ENCODE data around the gene TBC1D14. TPM values are rescaled to one million over a fixed set of nuclear protein-coding genes. Genes with fewer than 3 reads are reported as not detected.

Gene TBC1D14
- total RNA-seq, 1 experiment from 2014 or later, result 50.2 TPM

DNA sequence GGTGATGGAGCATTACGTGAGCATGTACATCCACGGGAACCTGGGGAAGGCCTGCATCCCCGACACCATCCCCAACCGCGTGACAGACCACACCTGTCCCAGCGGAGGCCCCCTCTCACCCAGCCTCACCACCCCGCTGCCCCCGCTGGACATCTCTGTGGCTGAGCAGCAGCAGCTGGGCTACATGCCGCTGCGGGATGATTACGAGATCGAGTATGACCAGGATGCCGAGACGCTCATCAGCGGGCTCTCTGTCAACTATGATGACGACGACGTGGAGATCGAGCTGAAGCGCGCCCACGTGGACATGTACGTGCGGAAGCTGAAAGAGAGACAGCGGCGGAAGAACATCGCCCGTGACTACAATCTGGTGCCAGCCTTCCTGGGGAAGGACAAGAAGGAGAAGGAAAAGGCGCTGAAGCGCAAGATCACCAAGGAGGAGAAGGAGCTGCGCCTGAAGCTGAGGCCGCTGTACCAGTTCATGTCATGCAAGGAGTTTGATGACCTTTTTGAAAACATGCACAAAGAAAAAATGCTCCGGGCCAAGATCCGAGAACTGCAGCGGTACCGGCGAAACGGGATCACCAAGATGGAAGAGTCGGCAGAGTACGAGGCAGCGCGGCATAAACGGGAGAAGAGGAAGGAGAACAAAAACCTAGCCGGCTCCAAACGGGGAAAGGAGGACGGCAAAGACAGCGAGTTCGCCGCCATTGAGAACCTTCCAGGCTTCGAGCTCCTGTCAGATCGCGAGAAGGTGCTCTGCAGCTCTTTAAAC is 144.7 kb downstream of the TBC1D14 start:
- Histone ChIP-seq H2BK15ac (ENCODE audit: low read depth, low read length) (no peak overlapping the region), H3K14ac (ENCODE audit: insufficient read depth, low read length) (no peak overlapping the region), H2BK20ac (ENCODE audit: low read depth, low read length, poor library complexity, severe bottlenecking) (no peak overlapping the region), H4K5ac (ENCODE audit: insufficient read length, low read depth, low read length) (no peak overlapping the region), H3K23ac (ENCODE audit: insufficient read length, low read depth, low read length) (no peak overlapping the region), H2BK5ac (ENCODE audit: insufficient read length, low read length) (no peak overlapping the region), H4K91ac (ENCODE audit: insufficient read length, low read depth, low read length) (no peak overlapping the region), H3K27ac (ENCODE audit: insufficient read length, low read depth, low read length) (no peak overlapping the region), H3K4ac (ENCODE audit: low read depth, low read length) (no peak overlapping the region), H2AFZ (ENCODE audit: low read length) (no peak overlapping the region), H3K27me3 (ENCODE audit: insufficient read depth, low read length) (no peaks in the 10 kb centered on the region), H2BK120ac (ENCODE audit: low read depth, low read length, poor library complexity, severe bottlenecking) (no peak overlapping the region), H3K4me1 (ENCODE audit: insufficient read depth, low read length) (no peaks in the 10 kb centered on the region), H3K56ac (ENCODE audit: insufficient read length, low read depth, low read length) (no peak overlapping the region), H3K4me2 (ENCODE audit: insufficient read depth, insufficient read length, low read length) (no peak overlapping the region), H3K79me1 (ENCODE audit: insufficient read depth, low read depth, low read length, poor library complexity, severe bottlenecking) (no peaks in the 10 kb centered on the region), H3K23me2 (ENCODE audit: insufficient read length, low read depth, low read length, poor library complexity, severe bottlenecking) (no peaks in the 10 kb centered on the region), H3K9me3 (ENCODE audit: control insufficient read depth, low read depth, low read length) (no peaks in the 10 kb centered on the region), H4K20me1 (ENCODE audit: control insufficient read depth, insufficient read depth, insufficient read length) (no peaks in the 10 kb centered on the region), H3K79me2 (ENCODE audit: insufficient read depth, low read length) (no peaks in the 10 kb centered on the region), H2BK12ac (ENCODE audit: insufficient read length, low read depth, low read length) (no peak overlapping the region), H2AK5ac (ENCODE audit: insufficient read length, low read length) (no peak overlapping the region), H4K8ac (replicated peaks; ENCODE audit: insufficient read length, low read depth, low read length) (no peak overlapping the region), H3K9ac (ENCODE audit: extremely low read depth, insufficient read length, low read length) (no peak overlapping the region), H3K18ac (ENCODE audit: insufficient read length, low read depth, low read length) (no peak overlapping the region), H3T11ph (ENCODE audit: low read length) (no peak overlapping the region)
- Mint-ChIP-seq H3K36me3 (ENCODE audit: insufficient read depth in 1 of 3, low read depth in 3 of 3) (peaks cover 6 to 30% (median 27%) of the 10 kb centered on the region in 3 experiments; a peak in 6 of 7 replicates), H3K4me3 (no peak overlapping the region), H3K4me1 (peaks cover 5 to 11% of the 10 kb centered on the region in 2 experiments; a peak in 3 of 4 replicates), H3K27ac (peak overlapping the region in 2 of 3 experiments; percentile 8 to 15; a peak in 2 of 7 replicates), H3K9me3 (no peaks in the 10 kb centered on the region), H3K27me3 (ENCODE audit: low read depth) (no peaks in the 10 kb centered on the region)
- DNase-seq, result no peak
- TF ChIP-seq CTCF (conservative IDR thresholded peaks at IDR 0.05), result no peak
- WGBS (ENCODE audit: extremely low coverage, insufficient read length, low lambda C conversion rate), result no CpG with 5 or more reads among the region's 52 CpGs
